Measurements from ENCODE around the gene CCDC86. TPM values are rescaled to one million over a fixed set of nuclear protein-coding genes. Genes with fewer than 3 reads are reported as not detected.
A peak's percentile ranks its signal among the peaks of the same experiment; 100 is the strongest.

CCDC86 gene
- total RNA-seq, 1 experiment from 2014 or later, result 53.5 TPM

- Mint-ChIP-seq H3K4me3 (peak overlapping the region; percentile 53), H3K4me1 (peaks cover 10% of the 10 kb centered on the region), H3K9me3 (no peaks in the 10 kb centered on the region), H3K27ac (no peak overlapping the region), H3K36me3 (peaks cover 22% of the 10 kb centered on the region), H3K27me3 (ENCODE audit: low read depth) (peaks cover 13% of the 10 kb centered on the region)
- ChIA-PET POLR2A (interaction anchor here (0.6 to 1.1 kb wide), 2 partner anchors 36 to 419 kb away, joined by 3 read pairs; no protein-coding TSS in a partner anchor), CTCF (interaction anchor here (0.6 to 2.1 kb wide), 9 partner anchors 9 to 76 kb away, joined by 3 to 13 read pairs (median 6); no protein-coding TSS in a partner anchor)
- DNase-seq (ENCODE audit: low spot score) (no peak), ATAC-seq (peak; percentile 10; the same call in 1 of the 2 replicates)
- TF ChIP-seq ZNF423 (CRISPR knock-in tag; IDR thresholded peaks at IDR 0.05), result no peak
- no peak for TF ChIP-seq ATF1 (CRISPR knock-in tag; IDR thresholded peaks at IDR 0.05)
- no peak for TF ChIP-seq CDX4 (CRISPR knock-in tag; IDR thresholded peaks at IDR 0.05; ENCODE audit: borderline replicate concordance)
- TF ChIP-seq PREB (CRISPR knock-in tag; IDR thresholded peaks at IDR 0.05; ENCODE audit: borderline replicate concordance), result no peak
- TF ChIP-seq SMAD3 (CRISPR knock-in tag; IDR thresholded peaks at IDR 0.05; ENCODE audit: borderline replicate concordance), result no peak
- no peak for TF ChIP-seq ATF3 (CRISPR knock-in tag; conservative IDR thresholded peaks at IDR 0.05)
- no peak for TF ChIP-seq RORB (CRISPR knock-in tag; IDR thresholded peaks at IDR 0.05)
- no peak for TF ChIP-seq ARID4B (CRISPR knock-in tag; IDR thresholded peaks at IDR 0.05; ENCODE audit: borderline replicate concordance)
- no peak for TF ChIP-seq ZNF671 (CRISPR knock-in tag; IDR thresholded peaks at IDR 0.05)
Measured at GRCh38 chr11:60851327-60852104, 9.6 kb downstream of the CCDC86 start.

- Mint-ChIP-seq H3K27ac (no peak overlapping the region), H3K36me3 (peaks cover 22% of the 10 kb centered on the region), H3K4me1 (peaks cover 10% of the 10 kb centered on the region), H3K27me3 (ENCODE audit: low read depth) (peaks cover 13% of the 10 kb centered on the region), H3K4me3 (peak overlapping the region; percentile 53), H3K9me3 (no peaks in the 10 kb centered on the region)
- POLR2A ChIA-PET, result interaction anchor here (1.1 kb wide), 1 partner anchor 35 kb away, joined by 3 read pairs; no protein-coding TSS in a partner anchor
- ATAC-seq (peak; percentile 63), DNase-seq (ENCODE audit: low spot score) (peak; percentile 51)
- CTCF ChIA-PET, result interaction anchor here (0.7 to 1.7 kb wide), 8 partner anchors 9 to 90 kb away, joined by 3 to 13 read pairs (median 5); no protein-coding TSS in a partner anchor
- TF ChIP-seq PREB (CRISPR knock-in tag; IDR thresholded peaks at IDR 0.05; ENCODE audit: borderline replicate concordance), result no peak
- TF ChIP-seq MAX (CRISPR knock-in tag; IDR thresholded peaks at IDR 0.05), result peak; percentile 79; the same call in 1 of the 2 replicates
- peak; percentile 47; the same call in 1 of the 2 replicates for TF ChIP-seq PRDM15 (CRISPR knock-in tag; IDR thresholded peaks at IDR 0.05)
- TF ChIP-seq ZNF423 (CRISPR knock-in tag; IDR thresholded peaks at IDR 0.05), result no peak
- no peak for TF ChIP-seq ZNF512 (CRISPR knock-in tag; IDR thresholded peaks at IDR 0.05; ENCODE audit: borderline replicate concordance)
- TF ChIP-seq OVOL2 (CRISPR knock-in tag; IDR thresholded peaks at IDR 0.05; ENCODE audit: borderline replicate concordance), result no peak
- no peak for TF ChIP-seq ZNF138 (CRISPR knock-in tag; conservative IDR thresholded peaks at IDR 0.05)
- TF ChIP-seq NFYB (CRISPR knock-in tag; conservative IDR thresholded peaks at IDR 0.05; ENCODE audit: low read depth), result no peak
- TF ChIP-seq CREM (CRISPR knock-in tag; IDR thresholded peaks at IDR 0.05), result 0 out of 2 replicates have a peak, but pooled peaks have one; percentile 35
Measured at GRCh38 chr11:60852117-60852981, 10.4 kb downstream of the CCDC86 start.
